Neural cell (in vitro differentiated cells): ENCODE data around the gene ZNF653.

ENCODE experiments used
- CTCF ChIP-seq: fragments of 450-650 bp; IDR thresholded peaks from 2 replicates; pipeline ENCODE4 v1.5.1; 2014; ENCODE audit warnings: antibody characterized with exemption, mild to moderate bottlenecking, moderate library complexity; ENCODE audit not compliant: poor library complexity, severe bottlenecking
- EP300 ChIP-seq: fragments of 450-650 bp; conservative IDR thresholded peaks from 2 replicates; pipeline ENCODE4 v1.6.1; 2014; ENCODE audit warnings: antibody characterized with exemption, mild to moderate bottlenecking, moderate library complexity; ENCODE audit not compliant: poor library complexity, severe bottlenecking
- EZH2 ChIP-seq: fragments of 200-600, 300-800 bp; shearing (Covaris generic), sonication (generic); IDR thresholded peaks from 2 replicates; pipeline ENCODE4 v1.6.1; 2014; ENCODE audit warnings: antibody characterized with exemption, low read length, borderline replicate concordance, mild to moderate bottlenecking; ENCODE audit not compliant: insufficient read depth, poor library complexity, severe bottlenecking
- SMC3 ChIP-seq: fragments of 450-650 bp; conservative IDR thresholded peaks from 2 replicates; pipeline ENCODE4 v1.6.1; 2014; ENCODE audit warnings: antibody characterized with exemption, mild to moderate bottlenecking, moderate library complexity; ENCODE audit not compliant: poor library complexity
- TAF1 ChIP-seq: IDR thresholded peaks from 2 replicates; pipeline ENCODE4 v1.6.1; 2012; ENCODE audit warnings: low read depth

GRCh38 chr19:11463391-11463790 is 42.2 kb downstream of the ZNF653 start:
- no peak for TF ChIP-seq CTCF
- TF ChIP-seq EP300: no peak
- no peak for TF ChIP-seq EZH2
- no peak for TF ChIP-seq TAF1
- TF ChIP-seq SMC3: no peak
